GM23248 (cell line): Measurements from ENCODE around the gene SFMBT2. TPM values are rescaled to one million over a fixed set of nuclear protein-coding genes. Genes with fewer than 3 reads are reported as not detected.

ENCODE experiments used
- DNase-seq: peaks from one replicate; pipeline ENCODE4 v3.0.0-alpha.2; 2015
- H2AFZ ChIP-seq: fragments of 200-600 bp; sonication (generic); 2 replicates; pipeline ENCODE4 v1.6.1; 2016; ENCODE audit warnings: antibody characterized with exemption
- H3F3A ChIP-seq: fragments of 200-600 bp; sonication (generic); 2 replicates; pipeline ENCODE4 v1.6.1; 2016; ENCODE audit warnings: mild to moderate bottlenecking, antibody characterized with exemption, mixed run types; ENCODE audit not compliant: insufficient read depth
- H3K27ac ChIP-seq: fragments of 200-600 bp; sonication (generic); 2 replicates; pipeline ENCODE4 v1.5.1; 2016; ENCODE audit warnings: mild to moderate bottlenecking
- H3K27me3 ChIP-seq: fragments of 200-600 bp; sonication (generic); replicated peaks from 2 replicates; pipeline ENCODE4 v1.6.1; 2016; ENCODE audit warnings: mild to moderate bottlenecking; ENCODE audit not compliant: insufficient read depth
- H3K36me3 ChIP-seq: fragments of 200-600 bp; sonication (generic); 2 replicates; pipeline ENCODE4 v1.6.1; 2016; ENCODE audit warnings: low read depth, mild to moderate bottlenecking
- H3K4me1 ChIP-seq: fragments of 200-600 bp; sonication (generic); 2 replicates; pipeline ENCODE4 v1.6.1; 2016; ENCODE audit warnings: mild to moderate bottlenecking; ENCODE audit not compliant: insufficient read depth
- H3K4me2 ChIP-seq: fragments of 200-600 bp; sonication (generic); one replicate; pipeline ENCODE4 v1.6.1; 2016; ENCODE audit warnings: mild to moderate bottlenecking; ENCODE audit not compliant: unreplicated experiment
- H3K4me3 ChIP-seq: fragments of 200-600 bp; sonication (generic); 2 replicates; pipeline ENCODE4 v1.5.1; 2016; ENCODE audit warnings: mild to moderate bottlenecking
- H3K79me2 ChIP-seq: fragments of 200-600 bp; sonication (generic); 2 replicates; pipeline ENCODE4 v1.6.1; 2016; ENCODE audit warnings: mild to moderate bottlenecking; ENCODE audit not compliant: insufficient read depth
- H3K9ac ChIP-seq: fragments of 200-600 bp; sonication (generic); 2 replicates; pipeline ENCODE4 v1.6.1; 2016; ENCODE audit warnings: mild to moderate bottlenecking
- H3K9me2 ChIP-seq: fragments of 200-600 bp; sonication (generic); 2 replicates; pipeline ENCODE4 v1.6.1; 2016; ENCODE audit warnings: mixed run types, mild to moderate bottlenecking, moderate library complexity; ENCODE audit not compliant: insufficient read depth
- H3K9me3 ChIP-seq: fragments of 200-600 bp; sonication (generic); one replicate; pipeline ENCODE4 v1.6.1; 2017; ENCODE audit warnings: low read depth
- H4K20me1 ChIP-seq: fragments of 200-600 bp; sonication (generic); 2 replicates; pipeline ENCODE4 v1.6.0; 2016; ENCODE audit not compliant: insufficient read depth
- EZH2 ChIP-seq: fragments of 200-600 bp; sonication (generic); IDR thresholded peaks from 2 replicates; pipeline ENCODE4 v1.6.1; 2018; ENCODE audit warnings: antibody characterized with exemption, mild to moderate bottlenecking; ENCODE audit not compliant: insufficient read depth, poor library complexity, severe bottlenecking
- EZH2phosphoT487 ChIP-seq: fragments of 200-600 bp; sonication (generic); IDR thresholded peaks from 2 replicates; pipeline ENCODE4 v1.6.1; 2018; ENCODE audit warnings: antibody characterized with exemption, moderate library complexity, mild to moderate bottlenecking, low read depth; ENCODE audit not compliant: insufficient read depth
- WGBS, 2 experiments: methylation state at CpG; one replicate each; pipeline ENCODE4 v1.1.6; 2015 to 2017; ENCODE audit warnings: low lambda C conversion rate in 2 of 2, low coverage in 1 of 2; ENCODE audit errors: missing lambda C conversion rate in 2 of 2; 5-methylcytosine and 5-hydroxymethylcytosine counted together
- in situ Hi-C: fragments of 300-500 bp; cut with MboI; formaldehyde crosslinking; loops from 2 replicates; pipeline ENCODE4 v1.15.0; 2020
- polyA plus RNA-seq: library from polyadenylated mRNA; unstranded; fragments of >200 nt; fragmentation: Nextera tagmentation; extraction: Ambion mirVana; gene quantifications from 2 replicates; pipeline ENCODE4 v1.2.1, GENCODE V29; 2016
- total RNA-seq: library from RNA; depleted of rRNA; stranded (reverse); fragments of >200 nt; shearing (Covaris generic); gene quantifications from 2 replicates; pipeline ENCODE4 v1.2.3, GENCODE V29; 2014

SFMBT2 gene
- total and polyA plus RNA-seq, 2 experiments from 2014 or later: 0.22 TPM; not detected in 1

DNA sequence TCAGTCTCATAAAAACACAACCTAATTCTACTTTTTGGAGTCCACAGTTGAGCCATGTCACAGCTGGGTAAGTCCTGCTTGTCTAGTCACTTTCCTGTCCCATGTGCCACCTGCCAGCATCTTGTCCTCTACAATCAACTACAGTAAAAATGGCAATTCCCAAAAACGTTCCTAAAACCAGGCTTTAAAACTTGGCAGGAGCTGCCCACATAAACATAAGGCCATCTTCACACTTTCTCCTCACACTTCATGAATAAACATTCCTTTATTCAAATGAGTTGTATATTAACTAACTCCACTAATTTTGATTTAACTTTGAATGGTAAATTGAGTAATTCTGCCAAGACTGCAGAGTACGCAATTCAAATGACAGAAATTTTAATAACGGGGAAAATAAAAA lies 49.5 kb downstream of the SFMBT2 start:
- H3K79me2 ChIP-seq: no peaks in the 10 kb centered on the region
- no peak overlapping the region for H3K27ac ChIP-seq
- TF ChIP-seq EZH2phosphoT487: no peak
- TF ChIP-seq EZH2: no peak
- H3K9me2 ChIP-seq: no peaks in the 10 kb centered on the region
- no peaks in the 10 kb centered on the region for H4K20me1 ChIP-seq
- WGBS, 2 experiments: 73 to 76% methylated on average over 3 of the region's 3 CpGs
- no peaks in the 10 kb centered on the region for H3K36me3 ChIP-seq
- no peaks in the 10 kb centered on the region for H3K4me1 ChIP-seq
- no peak overlapping the region for H3K4me3 ChIP-seq
- no peaks in the 10 kb centered on the region for H3F3A ChIP-seq
- H3K4me2 ChIP-seq: no peak overlapping the region
- H2AFZ ChIP-seq: no peak overlapping the region
- DNase-seq: no peak
- H3K27me3 ChIP-seq: no peaks in the 10 kb centered on the region
- no peak overlapping the region for H3K9ac ChIP-seq
- in situ Hi-C loops: no loop called here
- H3K9me3 ChIP-seq: no peaks in the 10 kb centered on the region

- WGBS, 2 experiments: 67 to 73% methylated on average over 7 of the region's 7 CpGs
- Histone ChIP-seq H3K36me3 (no peaks in the 10 kb centered on the region), H3K9ac (no peak overlapping the region), H4K20me1 (no peaks in the 10 kb centered on the region), H3K4me2 (no peak overlapping the region), H3K4me3 (no peak overlapping the region), H3K27me3 (no peaks in the 10 kb centered on the region), H3K9me3 (no peaks in the 10 kb centered on the region), H3K79me2 (no peaks in the 10 kb centered on the region), H3K4me1 (no peaks in the 10 kb centered on the region), H3K27ac (no peak overlapping the region), H3F3A (no peaks in the 10 kb centered on the region), H3K9me2 (no peaks in the 10 kb centered on the region), H2AFZ (no peak overlapping the region)
- DNase-seq: no peak
- in situ Hi-C loops: no loop called here
- TF ChIP-seq EZH2phosphoT487: no peak
- TF ChIP-seq EZH2: no peak
Observed at GRCh38 chr10:7359954-7360353, 50.9 kb downstream of the SFMBT2 start.

DNA sequence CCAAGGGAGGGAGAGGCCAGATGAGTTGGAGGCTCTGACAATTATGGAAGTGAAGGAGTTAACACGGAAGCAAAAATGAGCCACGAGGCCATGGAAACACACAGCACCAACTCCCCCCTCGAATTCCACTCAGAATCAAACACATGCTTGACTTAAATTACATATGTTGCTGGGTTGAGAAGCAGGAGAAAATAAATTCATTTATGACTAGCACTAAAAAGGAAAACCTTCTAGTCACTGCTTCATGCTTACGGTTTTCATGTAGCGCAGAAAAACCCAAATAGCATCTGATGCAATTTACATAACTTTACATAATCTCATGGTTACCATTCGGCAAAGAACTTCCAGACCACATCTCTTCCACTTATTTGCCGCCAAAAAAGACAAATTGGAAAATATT lies 51.5 kb downstream of the SFMBT2 start:
- H3F3A ChIP-seq: no peaks in the 10 kb centered on the region
- TF ChIP-seq EZH2phosphoT487: no peak
- TF ChIP-seq EZH2: no peak
- no peak overlapping the region for H3K9ac ChIP-seq
- H3K9me2 ChIP-seq: no peaks in the 10 kb centered on the region
- H3K79me2 ChIP-seq: no peaks in the 10 kb centered on the region
- no peaks in the 10 kb centered on the region for H3K4me1 ChIP-seq
- in situ Hi-C loops: no loop called here
- H3K36me3 ChIP-seq: no peaks in the 10 kb centered on the region
- H3K27ac ChIP-seq: no peak overlapping the region
- no peak overlapping the region for H3K4me2 ChIP-seq
- H3K9me3 ChIP-seq: no peaks in the 10 kb centered on the region
- WGBS, 2 experiments: 66 to 70% methylated on average over 7 of the region's 7 CpGs
- no peak overlapping the region for H3K4me3 ChIP-seq
- H3K27me3 ChIP-seq: no peaks in the 10 kb centered on the region
- H4K20me1 ChIP-seq: no peaks in the 10 kb centered on the region
- DNase-seq: no peak
- no peak overlapping the region for H2AFZ ChIP-seq

DNA sequence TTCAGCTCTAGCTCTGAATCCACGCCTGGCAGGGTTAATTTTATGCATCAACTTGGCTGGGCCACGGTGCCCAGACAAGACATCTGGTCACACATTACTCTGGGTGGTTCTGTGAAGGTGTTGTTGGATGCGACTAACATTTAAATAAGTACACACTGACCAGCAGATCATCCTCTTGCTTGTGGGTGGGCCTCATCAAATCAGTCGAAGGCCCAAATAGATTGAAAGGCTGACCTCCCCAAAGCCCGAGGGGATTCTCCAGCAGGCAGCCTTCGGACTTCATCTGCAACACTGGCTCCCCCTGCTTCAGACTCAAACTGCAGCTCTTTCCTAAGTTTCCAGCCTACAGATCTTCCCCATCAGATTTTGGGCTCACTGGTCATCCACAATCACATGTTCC lies 53.6 kb downstream of the SFMBT2 start:
- TF ChIP-seq EZH2phosphoT487 (no peak), EZH2 (no peak)
- H3K4me2 ChIP-seq: no peak overlapping the region
- H3K79me2 ChIP-seq: no peaks in the 10 kb centered on the region
- no peaks in the 10 kb centered on the region for H3K36me3 ChIP-seq
- no peaks in the 10 kb centered on the region for H3K4me1 ChIP-seq
- no peak overlapping the region for H3K9ac ChIP-seq
- in situ Hi-C loops: no loop called here
- no peak overlapping the region for H3K27ac ChIP-seq
- H3K4me3 ChIP-seq: no peak overlapping the region
- H3K27me3 ChIP-seq: no peaks in the 10 kb centered on the region
- H3K9me3 ChIP-seq: no peaks in the 10 kb centered on the region
- whole genome bisulfite sequencing, 2 experiments: 48 to 50% methylated on average over 6 of the region's 6 CpGs
- H2AFZ ChIP-seq: no peak overlapping the region
- no peaks in the 10 kb centered on the region for H3F3A ChIP-seq
- H4K20me1 ChIP-seq: no peaks in the 10 kb centered on the region
- DNase-seq: no peak
- no peaks in the 10 kb centered on the region for H3K9me2 ChIP-seq
